Neural cell (in vitro differentiated cells): ENCODE data around the gene NT5M. TPM values are rescaled to one million over a fixed set of nuclear protein-coding genes. Genes with fewer than 3 reads are reported as not detected.

Experiments
- H2AFZ ChIP-seq: fragments of 200-600, 300-800 bp; sonication (generic), shearing (Covaris generic); 2 replicates; pipeline ENCODE4 v1.6.0; 2014; ENCODE audit warnings: low read depth, mild to moderate bottlenecking, antibody characterized with exemption, low read length, moderate library complexity
- H3F3A ChIP-seq: fragments of 200-600 bp; shearing (Covaris generic); 2 replicates; pipeline ENCODE4 v1.6.1; 2016; ENCODE audit warnings: mild to moderate bottlenecking, moderate library complexity, mixed read lengths, antibody characterized with exemption, low read length; ENCODE audit not compliant: insufficient read depth, poor library complexity, severe bottlenecking
- H3K27ac ChIP-seq: fragments of 200-600, 300-800 bp; sonication (generic), shearing (Covaris generic); 2 replicates; pipeline ENCODE4 v1.5.1; 2014; ENCODE audit warnings: mild to moderate bottlenecking, low read length, moderate library complexity
- H3K27me3 ChIP-seq: fragments of 300-800, 200-600 bp; sonication (generic), shearing (Covaris generic); 2 replicates; pipeline ENCODE4 v1.6.0; 2014; ENCODE audit warnings: mild to moderate bottlenecking, low read depth, low read length, moderate library complexity; ENCODE audit not compliant: insufficient read depth
- H3K36me3 ChIP-seq: fragments of 300-800, 200-600 bp; sonication (generic), shearing (Covaris generic); 2 replicates; pipeline ENCODE4 v1.5.1; 2014; ENCODE audit warnings: mild to moderate bottlenecking, antibody characterized with exemption, low read length, moderate library complexity; ENCODE audit not compliant: insufficient read depth
- H3K4me2 ChIP-seq: fragments of 300-800, 200-600 bp; sonication (generic), shearing (Covaris generic); 2 replicates; pipeline ENCODE4 v1.6.0; 2014; ENCODE audit warnings: mild to moderate bottlenecking, low read length
- H3K4me3 ChIP-seq: fragments of 300-800, 200-600 bp; sonication (generic), shearing (Covaris generic); 2 replicates; pipeline ENCODE4 v1.5.1; 2014; ENCODE audit warnings: mild to moderate bottlenecking, low read length, moderate library complexity
- H3K79me2 ChIP-seq: fragments of 200-600 bp; shearing (Covaris generic); replicated peaks from 2 replicates; pipeline ENCODE4 v1.6.0; 2014; ENCODE audit warnings: mild to moderate bottlenecking, low read length, moderate library complexity; ENCODE audit not compliant: insufficient read depth
- H3K9ac ChIP-seq: fragments of 300-800, 200-600 bp; sonication (generic), shearing (Covaris generic); 2 replicates; pipeline ENCODE4 v1.6.1; 2016; ENCODE audit warnings: mild to moderate bottlenecking, low read length, mixed read lengths
- H3K9me2 ChIP-seq: fragments of 200-600 bp; shearing (Covaris generic); 2 replicates; pipeline ENCODE4 v1.6.1; 2016; ENCODE audit warnings: mild to moderate bottlenecking, low read length, mixed read lengths; ENCODE audit not compliant: insufficient read depth
- H3K9me3 ChIP-seq: fragments of 200-600, 300-800 bp; sonication (generic), shearing (Covaris generic); 2 replicates; pipeline ENCODE4 v1.6.1; 2016; ENCODE audit warnings: mild to moderate bottlenecking, mixed run types, low read length, moderate library complexity, mixed read lengths
- H4K20me1 ChIP-seq: fragments of 200-600 bp; shearing (Covaris generic); 2 replicates; pipeline ENCODE4 v1.6.1; 2016; ENCODE audit warnings: mild to moderate bottlenecking, mixed run types; ENCODE audit not compliant: insufficient read depth
- EP300 ChIP-seq: fragments of 450-650 bp; conservative IDR thresholded peaks from 2 replicates; pipeline ENCODE4 v1.6.1; 2014; ENCODE audit warnings: antibody characterized with exemption, mild to moderate bottlenecking, moderate library complexity; ENCODE audit not compliant: poor library complexity, severe bottlenecking
- EZH2 ChIP-seq: fragments of 200-600, 300-800 bp; shearing (Covaris generic), sonication (generic); IDR thresholded peaks from 2 replicates; pipeline ENCODE4 v1.6.1; 2014; ENCODE audit warnings: antibody characterized with exemption, low read length, borderline replicate concordance, mild to moderate bottlenecking; ENCODE audit not compliant: insufficient read depth, poor library complexity, severe bottlenecking
- MXI1 ChIP-seq: fragments of 450-650 bp; conservative IDR thresholded peaks from 2 replicates; pipeline ENCODE4 v1.6.1; 2014; ENCODE audit warnings: antibody characterized with exemption, mild to moderate bottlenecking; ENCODE audit not compliant: poor library complexity, severe bottlenecking
- POLR2AphosphoS5 ChIP-seq: IDR thresholded peaks from 2 replicates; pipeline ENCODE4 v1.6.1; 2012
- RAD21 ChIP-seq: fragments of 450-650 bp; conservative IDR thresholded peaks from 2 replicates; pipeline ENCODE4 v1.6.1; 2014; ENCODE audit warnings: antibody characterized with exemption, mild to moderate bottlenecking, moderate library complexity
- SMC3 ChIP-seq: fragments of 450-650 bp; conservative IDR thresholded peaks from 2 replicates; pipeline ENCODE4 v1.6.1; 2014; ENCODE audit warnings: antibody characterized with exemption, mild to moderate bottlenecking, moderate library complexity; ENCODE audit not compliant: poor library complexity
- TAF1 ChIP-seq: IDR thresholded peaks from 2 replicates; pipeline ENCODE4 v1.6.1; 2012; ENCODE audit warnings: low read depth
- polyA plus RNA-seq: library from polyadenylated mRNA; depleted of rRNA; stranded (reverse); fragments of >200 nt; gene quantifications from 2 replicates; pipeline ENCODE4 v1.2.3, GENCODE V29; 2014
- TF ChIP-seq, protein P1 (sequence below): IDR thresholded peaks from 2 replicates; pipeline ENCODE4 v1.6.1; 2012; ENCODE audit warnings: borderline replicate concordance
- TF ChIP-seq, protein P2 (sequence below): fragments of 450-650 bp; IDR thresholded peaks from 2 replicates; pipeline ENCODE4 v1.5.1; 2014; ENCODE audit warnings: antibody characterized with exemption, mild to moderate bottlenecking, moderate library complexity; ENCODE audit not compliant: poor library complexity, severe bottlenecking

NT5M gene
- polyA plus RNA-seq, 1 donor from 2014 or later, result 11.1 TPM

DNA sequence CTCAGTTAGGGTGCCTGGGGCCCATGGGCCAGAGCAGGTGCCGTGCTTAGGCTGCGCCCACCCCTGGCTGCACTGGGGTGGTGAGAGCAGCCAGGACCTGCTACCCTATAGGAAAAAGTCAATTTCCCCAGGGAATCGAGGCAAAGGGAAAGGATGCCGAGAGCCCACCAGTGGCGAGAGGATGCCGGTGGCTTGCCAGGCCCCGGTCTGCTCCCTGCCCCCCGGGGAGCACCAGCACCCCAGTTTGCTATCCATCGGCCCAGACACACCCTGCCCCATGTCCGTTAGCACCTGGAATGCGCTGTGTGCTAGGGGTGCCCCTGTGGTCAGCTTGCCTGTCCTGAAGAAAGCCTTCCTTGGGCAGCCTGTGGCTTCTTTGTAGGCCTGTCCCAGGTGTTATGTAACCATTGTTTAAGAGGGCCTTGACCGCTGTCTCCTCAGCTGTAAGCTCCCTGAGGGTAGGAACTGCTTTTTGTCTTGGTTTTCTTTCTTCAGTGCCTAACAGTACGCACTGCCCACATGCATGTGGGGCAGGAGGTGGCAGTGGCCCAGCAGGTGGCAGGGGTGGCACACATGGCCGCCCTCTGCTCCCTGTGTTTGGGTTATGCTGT, 40.8 kb downstream of the NT5M start:
- H3K4me3 ChIP-seq, result no peak overlapping the region
- H3K9me2 ChIP-seq, result no peaks in the 10 kb centered on the region
- no peak overlapping the region for H3K27ac ChIP-seq
- TF ChIP-seq MXI1, result no peak
- TF ChIP-seq EP300, result no peak
- TF ChIP-seq EZH2, result no peak
- H4K20me1 ChIP-seq, result no peaks in the 10 kb centered on the region
- H3K9me3 ChIP-seq, result no peaks in the 10 kb centered on the region
- H3K79me2 ChIP-seq, result no peaks in the 10 kb centered on the region
- no peak overlapping the region for H3K4me2 ChIP-seq
- no peak overlapping the region for H2AFZ ChIP-seq
- no peak overlapping the region for H3K9ac ChIP-seq
- H3K27me3 ChIP-seq, result no peaks in the 10 kb centered on the region
- H3F3A ChIP-seq, result no peaks in the 10 kb centered on the region
- no peaks in the 10 kb centered on the region for H3K36me3 ChIP-seq

DNA sequence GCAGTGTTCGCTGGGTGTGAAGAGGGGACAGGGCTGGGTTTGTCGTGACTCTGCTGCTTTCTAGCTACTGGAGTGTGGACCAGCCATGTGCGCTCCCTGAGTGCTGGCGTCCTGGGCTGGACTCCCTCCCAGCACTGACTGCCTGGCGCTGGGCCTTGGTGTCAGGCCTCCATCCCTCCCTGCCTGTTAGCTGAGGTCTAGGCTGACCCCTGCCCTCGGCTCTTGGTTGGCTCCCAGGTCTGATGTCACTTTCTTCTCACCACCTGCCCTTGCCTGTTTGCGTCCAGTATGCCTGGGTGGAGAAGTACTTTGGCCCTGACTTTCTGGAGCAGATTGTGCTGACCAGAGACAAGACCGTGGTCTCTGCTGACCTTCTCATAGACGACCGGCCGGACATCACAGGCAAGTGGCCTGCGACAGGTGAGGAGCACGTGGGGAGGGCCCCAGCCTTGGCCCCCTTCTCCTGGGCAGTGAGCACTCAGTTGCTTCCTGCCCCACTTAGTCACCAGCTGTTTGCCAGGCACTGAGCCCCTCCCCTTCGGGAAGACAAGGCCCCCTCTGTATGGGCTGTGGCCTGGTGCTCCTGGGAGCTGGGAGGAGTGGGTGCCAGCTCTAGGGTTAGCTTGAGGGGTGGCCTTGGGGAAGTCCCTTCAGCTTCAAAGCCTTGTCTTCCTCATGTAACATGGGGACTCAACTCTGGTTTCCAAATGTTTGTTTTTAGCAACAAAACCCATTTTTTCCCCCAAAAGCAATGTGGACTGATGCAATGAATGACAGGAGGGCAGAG, 41.5 kb downstream of the NT5M start:
- Histone ChIP-seq H3K4me3 (no peak overlapping the region), H3F3A (no peaks in the 10 kb centered on the region), H3K4me2 (no peak overlapping the region), H3K9me3 (no peaks in the 10 kb centered on the region), H3K27ac (no peak overlapping the region), H3K79me2 (no peaks in the 10 kb centered on the region), H4K20me1 (no peaks in the 10 kb centered on the region), H3K9ac (no peak overlapping the region), H3K9me2 (no peaks in the 10 kb centered on the region), H3K27me3 (no peaks in the 10 kb centered on the region), H2AFZ (no peak overlapping the region), H3K36me3 (no peaks in the 10 kb centered on the region)
- TF ChIP-seq POLR2AphosphoS5 (no peak), MXI1 (no peak), SMC3 (no peak), RAD21 (no peak), EZH2 (no peak), TAF1 (no peak), EP300 (no peak)
- TF ChIP-seq, protein P1, sequence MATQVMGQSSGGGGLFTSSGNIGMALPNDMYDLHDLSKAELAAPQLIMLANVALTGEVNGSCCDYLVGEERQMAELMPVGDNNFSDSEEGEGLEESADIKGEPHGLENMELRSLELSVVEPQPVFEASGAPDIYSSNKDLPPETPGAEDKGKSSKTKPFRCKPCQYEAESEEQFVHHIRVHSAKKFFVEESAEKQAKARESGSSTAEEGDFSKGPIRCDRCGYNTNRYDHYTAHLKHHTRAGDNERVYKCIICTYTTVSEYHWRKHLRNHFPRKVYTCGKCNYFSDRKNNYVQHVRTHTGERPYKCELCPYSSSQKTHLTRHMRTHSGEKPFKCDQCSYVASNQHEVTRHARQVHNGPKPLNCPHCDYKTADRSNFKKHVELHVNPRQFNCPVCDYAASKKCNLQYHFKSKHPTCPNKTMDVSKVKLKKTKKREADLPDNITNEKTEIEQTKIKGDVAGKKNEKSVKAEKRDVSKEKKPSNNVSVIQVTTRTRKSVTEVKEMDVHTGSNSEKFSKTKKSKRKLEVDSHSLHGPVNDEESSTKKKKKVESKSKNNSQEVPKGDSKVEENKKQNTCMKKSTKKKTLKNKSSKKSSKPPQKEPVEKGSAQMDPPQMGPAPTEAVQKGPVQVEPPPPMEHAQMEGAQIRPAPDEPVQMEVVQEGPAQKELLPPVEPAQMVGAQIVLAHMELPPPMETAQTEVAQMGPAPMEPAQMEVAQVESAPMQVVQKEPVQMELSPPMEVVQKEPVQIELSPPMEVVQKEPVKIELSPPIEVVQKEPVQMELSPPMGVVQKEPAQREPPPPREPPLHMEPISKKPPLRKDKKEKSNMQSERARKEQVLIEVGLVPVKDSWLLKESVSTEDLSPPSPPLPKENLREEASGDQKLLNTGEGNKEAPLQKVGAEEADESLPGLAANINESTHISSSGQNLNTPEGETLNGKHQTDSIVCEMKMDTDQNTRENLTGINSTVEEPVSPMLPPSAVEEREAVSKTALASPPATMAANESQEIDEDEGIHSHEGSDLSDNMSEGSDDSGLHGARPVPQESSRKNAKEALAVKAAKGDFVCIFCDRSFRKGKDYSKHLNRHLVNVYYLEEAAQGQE, result no peak
- TF ChIP-seq, protein P2, sequence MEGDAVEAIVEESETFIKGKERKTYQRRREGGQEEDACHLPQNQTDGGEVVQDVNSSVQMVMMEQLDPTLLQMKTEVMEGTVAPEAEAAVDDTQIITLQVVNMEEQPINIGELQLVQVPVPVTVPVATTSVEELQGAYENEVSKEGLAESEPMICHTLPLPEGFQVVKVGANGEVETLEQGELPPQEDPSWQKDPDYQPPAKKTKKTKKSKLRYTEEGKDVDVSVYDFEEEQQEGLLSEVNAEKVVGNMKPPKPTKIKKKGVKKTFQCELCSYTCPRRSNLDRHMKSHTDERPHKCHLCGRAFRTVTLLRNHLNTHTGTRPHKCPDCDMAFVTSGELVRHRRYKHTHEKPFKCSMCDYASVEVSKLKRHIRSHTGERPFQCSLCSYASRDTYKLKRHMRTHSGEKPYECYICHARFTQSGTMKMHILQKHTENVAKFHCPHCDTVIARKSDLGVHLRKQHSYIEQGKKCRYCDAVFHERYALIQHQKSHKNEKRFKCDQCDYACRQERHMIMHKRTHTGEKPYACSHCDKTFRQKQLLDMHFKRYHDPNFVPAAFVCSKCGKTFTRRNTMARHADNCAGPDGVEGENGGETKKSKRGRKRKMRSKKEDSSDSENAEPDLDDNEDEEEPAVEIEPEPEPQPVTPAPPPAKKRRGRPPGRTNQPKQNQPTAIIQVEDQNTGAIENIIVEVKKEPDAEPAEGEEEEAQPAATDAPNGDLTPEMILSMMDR, result no peak
